ENCODE results near the gene SV2C. TPM values are rescaled to one million over a fixed set of nuclear protein-coding genes. Genes with fewer than 3 reads are reported as not detected.
"Not testable (repeated sequence)": the region's sequence is repeated elsewhere in the genome, so short reads cannot be mapped to it uniquely, and the experiment has no call there.

The SV2C gene
- polyA plus RNA-seq, 1 donor = 3.0 TPM

GRCh38 chr5:76356887-76357286 is 273.7 kb downstream of the SV2C start:
- Histone ChIP-seq H3K4me3 (ENCODE audit: low read length) (no peak overlapping the region), H3K27ac (ENCODE audit: low read length) (no peak overlapping the region), H3K9me3 (ENCODE audit: control insufficient read depth, low read depth, low read length) (no peaks in the 10 kb centered on the region), H3K4me1 (ENCODE audit: control insufficient read depth, insufficient read depth, low read length) (no peaks in the 10 kb centered on the region), H3K36me3 (ENCODE audit: control insufficient read depth, insufficient read depth, low read length) (no peaks in the 10 kb centered on the region), H3K27me3 (ENCODE audit: control insufficient read depth, insufficient read depth, low read length) (no peaks in the 10 kb centered on the region)
- WGBS (ENCODE audit: insufficient coverage, low lambda C conversion rate) = no CpG with 5 or more reads among the region's 5 CpGs
- DNase-seq = no peak

DNA sequence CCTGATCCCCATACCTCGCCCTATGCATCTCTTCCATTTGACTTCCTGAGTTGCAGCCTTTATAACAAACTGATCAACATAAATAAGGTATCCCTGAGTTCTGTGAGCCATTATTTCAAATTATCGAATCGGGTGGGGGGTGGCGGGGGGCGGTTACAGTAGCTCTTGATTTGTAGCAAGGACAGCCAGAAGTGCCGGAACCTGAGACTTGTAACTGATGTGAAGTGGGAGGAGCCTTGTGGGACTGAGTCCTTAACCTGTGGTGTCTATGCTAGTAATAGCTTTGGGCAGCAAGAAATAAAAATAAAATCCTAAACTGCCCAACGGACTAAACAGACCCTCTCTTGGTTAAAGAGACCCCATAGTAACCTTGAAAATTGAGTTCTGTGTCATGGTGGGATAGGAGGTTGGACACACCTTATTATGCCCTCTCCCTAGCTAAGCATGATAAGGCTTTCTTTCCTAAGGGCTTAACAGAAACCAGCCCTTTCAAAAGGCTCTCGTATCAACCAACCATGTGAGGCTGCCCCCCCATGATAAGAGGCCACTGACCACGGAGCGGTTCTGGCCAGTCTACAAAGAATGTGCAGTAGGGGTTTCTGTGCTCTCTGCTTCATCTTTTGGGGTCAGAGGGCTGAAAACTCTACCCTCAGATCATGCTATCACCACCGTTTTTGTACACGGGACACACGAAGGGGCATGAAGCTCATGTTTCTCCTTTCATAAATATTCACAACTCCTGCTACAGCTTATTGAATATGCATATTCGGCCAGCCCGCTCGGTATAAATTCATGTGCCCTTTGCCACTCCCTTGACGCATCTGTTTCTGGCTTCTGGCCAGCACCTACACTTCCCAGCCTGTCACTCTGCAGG is 280.4 kb downstream of the SV2C start:
- no peaks in the 10 kb centered on the region for H3K4me1 ChIP-seq (ENCODE audit: control insufficient read depth, insufficient read depth, low read length)
- H3K27me3 ChIP-seq (ENCODE audit: control insufficient read depth, insufficient read depth, low read length) = no peaks in the 10 kb centered on the region
- H3K4me3 ChIP-seq (ENCODE audit: low read length) = no peak overlapping the region
- WGBS (ENCODE audit: insufficient coverage, low lambda C conversion rate) = 27% methylated on average over 3 of the region's 17 CpGs
- H3K9me3 ChIP-seq (ENCODE audit: control insufficient read depth, low read depth, low read length) = no peaks in the 10 kb centered on the region
- H3K36me3 ChIP-seq (ENCODE audit: control insufficient read depth, insufficient read depth, low read length) = no peaks in the 10 kb centered on the region
- no peak overlapping the region for H3K27ac ChIP-seq (ENCODE audit: low read length)
- DNase-seq = peak; percentile 29 to 43

DNA sequence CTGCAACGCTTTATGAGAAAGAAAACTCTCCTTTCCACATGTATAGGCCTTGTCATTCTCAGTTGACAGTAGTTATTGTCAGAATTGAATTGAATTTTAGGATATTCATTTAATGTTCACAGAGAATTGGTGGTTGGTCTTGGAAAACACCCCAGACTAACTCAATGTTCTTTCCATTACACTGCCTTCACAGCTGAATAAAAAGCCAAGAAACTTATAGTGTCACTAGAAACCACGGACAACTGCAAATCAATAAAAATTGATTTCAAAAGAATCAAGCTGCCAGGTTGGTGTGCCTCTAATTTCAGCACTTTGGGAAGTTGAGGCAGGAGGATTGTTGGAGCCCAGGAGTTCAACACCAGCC is 281.0 kb downstream of the SV2C start:
- Histone ChIP-seq H3K4me3 (ENCODE audit: low read length) (no peak overlapping the region), H3K27me3 (ENCODE audit: control insufficient read depth, insufficient read depth, low read length) (no peaks in the 10 kb centered on the region), H3K36me3 (ENCODE audit: control insufficient read depth, insufficient read depth, low read length) (no peaks in the 10 kb centered on the region), H3K27ac (ENCODE audit: low read length) (no peak overlapping the region), H3K4me1 (ENCODE audit: control insufficient read depth, insufficient read depth, low read length) (no peaks in the 10 kb centered on the region), H3K9me3 (ENCODE audit: control insufficient read depth, low read depth, low read length) (no peaks in the 10 kb centered on the region)
- WGBS (ENCODE audit: insufficient coverage, low lambda C conversion rate) = no CpG with 5 or more reads among the region's 2 CpGs
- no peak for DNase-seq

- no peaks in the 10 kb centered on the region for H3K9me3 ChIP-seq (ENCODE audit: control insufficient read depth, low read depth, low read length)
- H3K4me3 ChIP-seq (ENCODE audit: low read length) = no peak overlapping the region
- DNase-seq = no peak
- no peaks in the 10 kb centered on the region for H3K27me3 ChIP-seq (ENCODE audit: control insufficient read depth, insufficient read depth, low read length)
- H3K27ac ChIP-seq (ENCODE audit: low read length) = no peak overlapping the region
- H3K4me1 ChIP-seq (ENCODE audit: control insufficient read depth, insufficient read depth, low read length) = no peaks in the 10 kb centered on the region
- no peaks in the 10 kb centered on the region for H3K36me3 ChIP-seq (ENCODE audit: control insufficient read depth, insufficient read depth, low read length)
Measured at GRCh38 chr5:76365561-76365960, 282.4 kb downstream of the SV2C start.

DNA sequence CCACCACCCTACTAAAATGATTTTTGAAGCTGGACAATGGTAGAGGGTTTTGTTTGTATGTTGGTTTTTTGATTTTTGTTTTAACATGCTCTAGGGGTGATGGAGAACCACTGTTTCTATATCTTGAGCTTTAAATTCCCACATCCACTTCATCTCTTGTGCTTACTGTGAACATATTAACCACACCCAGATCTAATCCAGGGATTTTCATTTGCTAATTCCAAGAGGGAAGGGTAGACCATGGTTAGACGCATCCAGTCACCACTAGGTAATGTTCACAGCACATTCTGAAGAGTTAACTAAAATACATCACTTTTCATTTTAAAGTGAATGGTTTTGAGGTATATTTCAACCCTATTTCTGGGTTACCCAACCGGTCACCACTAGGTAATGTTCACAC is 283.4 kb downstream of the SV2C start:
- 64% methylated on average over 1 of the region's 2 CpGs for WGBS (ENCODE audit: insufficient coverage, low lambda C conversion rate)

GRCh38 chr5:76367623-76368371 is 284.6 kb downstream of the SV2C start:
- Histone ChIP-seq H3K36me3 (ENCODE audit: control insufficient read depth, insufficient read depth, low read length) (no peaks in the 10 kb centered on the region), H3K4me3 (ENCODE audit: low read length) (no peak overlapping the region), H3K4me1 (ENCODE audit: control insufficient read depth, insufficient read depth, low read length) (peaks cover 7% of the 10 kb centered on the region), H3K27ac (ENCODE audit: low read length) (no peak overlapping the region), H3K27me3 (ENCODE audit: control insufficient read depth, insufficient read depth, low read length) (no peaks in the 10 kb centered on the region), H3K9me3 (ENCODE audit: control insufficient read depth, low read depth, low read length) (no peaks in the 10 kb centered on the region)
- no peak for DNase-seq
- WGBS (ENCODE audit: insufficient coverage, low lambda C conversion rate) = no CpG with 5 or more reads among the region's 6 CpGs

More for the DNA sequence above, 283.4 kb downstream of the SV2C start:
- no peaks in the 10 kb centered on the region for H3K9me3 ChIP-seq (ENCODE audit: control insufficient read depth, low read depth, low read length)
- H3K27ac ChIP-seq (ENCODE audit: low read length) = no peak overlapping the region
- no peak for DNase-seq
- no peaks in the 10 kb centered on the region for H3K27me3 ChIP-seq (ENCODE audit: control insufficient read depth, insufficient read depth, low read length)
- H3K4me1 ChIP-seq (ENCODE audit: control insufficient read depth, insufficient read depth, low read length) = no peaks in the 10 kb centered on the region
- H3K4me3 ChIP-seq (ENCODE audit: low read length) = no peak overlapping the region
- H3K36me3 ChIP-seq (ENCODE audit: control insufficient read depth, insufficient read depth, low read length) = no peaks in the 10 kb centered on the region

GRCh38 chr5:76368941-76369340 is 285.8 kb downstream of the SV2C start:
- Histone ChIP-seq H3K4me1 (ENCODE audit: control insufficient read depth, insufficient read depth, low read length) (peaks cover 7% of the 10 kb centered on the region), H3K27ac (ENCODE audit: low read length) (no peak overlapping the region), H3K36me3 (ENCODE audit: control insufficient read depth, insufficient read depth, low read length) (no peaks in the 10 kb centered on the region), H3K4me3 (ENCODE audit: low read length) (no peak overlapping the region), H3K27me3 (ENCODE audit: control insufficient read depth, insufficient read depth, low read length) (no peaks in the 10 kb centered on the region), H3K9me3 (ENCODE audit: control insufficient read depth, low read depth, low read length) (no peaks in the 10 kb centered on the region)
- DNase-seq = no peak
- WGBS (ENCODE audit: insufficient coverage, low lambda C conversion rate) = no CpG with 5 or more reads among the region's 1 CpG

GRCh38 chr5:76369668-76370067 is 286.5 kb downstream of the SV2C start:
- not testable (repeated sequence) for H3K4me1 ChIP-seq (ENCODE audit: control insufficient read depth, insufficient read depth, low read length); H3K27ac ChIP-seq (ENCODE audit: low read length); H3K9me3 ChIP-seq (ENCODE audit: control insufficient read depth, low read depth, low read length); H3K36me3 ChIP-seq (ENCODE audit: control insufficient read depth, insufficient read depth, low read length); H3K27me3 ChIP-seq (ENCODE audit: control insufficient read depth, insufficient read depth, low read length); H3K4me3 ChIP-seq (ENCODE audit: low read length); DNase-seq
- WGBS (ENCODE audit: insufficient coverage, low lambda C conversion rate) = 100% methylated on average over 1 of the region's 8 CpGs

GRCh38 chr5:76371960-76372322 is 288.8 kb downstream of the SV2C start:
- no peak overlapping the region for H3K27ac ChIP-seq (ENCODE audit: low read length)
- no peak for DNase-seq
- no CpG with 5 or more reads among the region's 2 CpGs for WGBS (ENCODE audit: insufficient coverage, low lambda C conversion rate)
- H3K9me3 ChIP-seq (ENCODE audit: control insufficient read depth, low read depth, low read length) = no peaks in the 10 kb centered on the region
- H3K27me3 ChIP-seq (ENCODE audit: control insufficient read depth, insufficient read depth, low read length) = no peaks in the 10 kb centered on the region
- H3K36me3 ChIP-seq (ENCODE audit: control insufficient read depth, insufficient read depth, low read length) = no peaks in the 10 kb centered on the region
- H3K4me3 ChIP-seq (ENCODE audit: low read length) = no peak overlapping the region
- peaks cover 7% of the 10 kb centered on the region for H3K4me1 ChIP-seq (ENCODE audit: control insufficient read depth, insufficient read depth, low read length)

DNA sequence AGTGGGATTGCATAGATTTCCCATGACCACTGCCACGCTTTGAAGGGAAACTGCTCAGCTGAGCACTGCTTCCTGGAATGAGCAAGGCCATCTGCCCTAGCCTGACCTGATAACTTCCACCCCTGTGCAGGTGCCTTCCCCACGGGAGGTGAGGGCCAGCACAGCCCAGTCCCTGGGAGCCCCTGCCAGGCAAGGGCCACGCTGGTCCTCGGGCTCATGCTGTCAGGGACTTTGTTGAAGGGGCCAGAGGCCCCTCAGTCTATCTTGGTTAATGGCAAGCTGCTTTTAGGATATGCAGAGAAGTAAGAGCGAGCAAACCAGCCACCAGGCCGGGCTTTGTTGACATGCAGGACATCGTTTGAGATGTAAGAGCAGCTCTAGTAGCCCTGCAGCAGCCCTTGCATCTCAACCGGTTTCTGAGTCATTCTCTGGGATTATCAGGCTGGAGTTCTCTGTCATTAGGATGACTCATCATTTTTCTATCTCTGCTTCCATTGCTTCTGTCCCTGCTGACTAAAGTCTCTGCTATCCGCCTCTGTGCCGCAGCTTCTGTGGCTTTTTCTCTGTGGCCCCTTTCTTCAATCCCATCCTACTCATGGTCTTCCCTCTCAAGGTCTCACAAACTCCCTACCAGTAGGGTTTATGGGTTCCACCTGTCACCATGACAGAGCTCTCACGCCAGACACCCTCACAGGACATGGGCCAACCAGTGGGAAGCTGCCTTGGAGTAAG is 289.3 kb downstream of the SV2C start:
- Histone ChIP-seq H3K4me1 (ENCODE audit: control insufficient read depth, insufficient read depth, low read length) (peaks cover 7% of the 10 kb centered on the region), H3K27ac (ENCODE audit: low read length) (no peak overlapping the region), H3K27me3 (ENCODE audit: control insufficient read depth, insufficient read depth, low read length) (no peaks in the 10 kb centered on the region), H3K4me3 (ENCODE audit: low read length) (no peak overlapping the region), H3K36me3 (ENCODE audit: control insufficient read depth, insufficient read depth, low read length) (no peaks in the 10 kb centered on the region), H3K9me3 (ENCODE audit: control insufficient read depth, low read depth, low read length) (no peaks in the 10 kb centered on the region)
- peak; percentile 66 to 68 for DNase-seq
- WGBS (ENCODE audit: insufficient coverage, low lambda C conversion rate) = 20% methylated on average over 1 of the region's 11 CpGs
